CD4-positive, alpha-beta T cell treated with Interleukin-15 for 1 hour (primary cell): ENCODE data around the gene FAM228A.
"Not testable (repeated sequence)": the region's sequence is repeated elsewhere in the genome, so short reads cannot be mapped to it uniquely, and the experiment has no call there.

Experiments used
- DNase-seq: peaks from one replicate; pipeline ENCODE4 v3.0.0-alpha.2; 2020

Gene FAM228A

GRCh38 chr2:24191848-24192247 lies 17.0 kb downstream of the FAM228A start:
- DNase-seq: no peak

DNA sequence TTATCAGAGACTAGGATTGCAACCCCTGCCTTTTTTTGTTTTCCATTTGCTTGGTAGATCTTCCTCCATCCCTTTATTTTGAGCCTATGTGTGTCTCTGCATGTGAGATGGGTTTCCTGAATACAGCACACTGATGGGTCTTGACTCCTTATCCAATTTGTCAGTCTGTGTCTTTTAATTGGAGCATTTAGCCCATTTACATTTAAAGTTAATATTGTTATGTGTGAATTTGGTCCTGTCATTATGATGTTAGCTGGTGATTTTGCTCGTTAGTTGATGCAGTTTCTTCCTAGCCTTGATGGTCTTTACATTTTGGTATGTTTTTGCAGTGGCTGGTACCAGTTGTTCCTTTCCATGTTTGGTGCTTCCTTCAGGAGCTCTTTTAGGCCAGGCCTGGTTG lies 22.4 kb downstream of the FAM228A start:
- DNase-seq: not testable (repeated sequence)

DNA sequence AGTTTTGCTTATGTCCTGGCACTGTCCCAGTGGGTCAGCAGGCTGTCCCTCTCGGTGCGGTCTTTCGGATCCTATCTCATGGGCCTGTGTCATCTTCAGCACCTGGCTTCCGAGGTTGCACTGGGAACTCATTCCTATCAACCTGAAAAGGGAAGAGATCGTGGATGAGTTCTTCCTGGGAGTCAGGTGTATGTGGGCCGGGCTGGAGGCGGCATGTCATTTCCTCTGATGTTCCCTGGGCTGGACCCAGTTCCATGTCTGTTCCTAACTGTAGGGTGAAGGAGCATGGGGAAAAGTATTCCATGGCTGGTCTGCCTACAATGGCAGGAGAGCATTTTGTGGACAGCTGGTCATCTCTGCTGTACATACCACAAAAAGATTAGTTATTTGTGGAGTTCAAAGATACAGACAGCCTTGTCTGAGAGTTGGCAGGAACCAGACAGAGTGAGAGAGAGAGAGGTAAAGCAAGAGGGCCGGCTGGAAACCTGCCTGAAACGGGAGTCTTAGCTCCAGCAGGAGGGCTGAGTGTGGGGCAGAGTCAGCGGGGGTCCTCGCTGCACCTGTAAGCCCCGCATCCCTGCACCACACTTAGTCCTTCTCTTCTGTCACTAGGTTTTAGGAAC lies 25.2 kb downstream of the FAM228A start:
- DNase-seq: no peak

DNA sequence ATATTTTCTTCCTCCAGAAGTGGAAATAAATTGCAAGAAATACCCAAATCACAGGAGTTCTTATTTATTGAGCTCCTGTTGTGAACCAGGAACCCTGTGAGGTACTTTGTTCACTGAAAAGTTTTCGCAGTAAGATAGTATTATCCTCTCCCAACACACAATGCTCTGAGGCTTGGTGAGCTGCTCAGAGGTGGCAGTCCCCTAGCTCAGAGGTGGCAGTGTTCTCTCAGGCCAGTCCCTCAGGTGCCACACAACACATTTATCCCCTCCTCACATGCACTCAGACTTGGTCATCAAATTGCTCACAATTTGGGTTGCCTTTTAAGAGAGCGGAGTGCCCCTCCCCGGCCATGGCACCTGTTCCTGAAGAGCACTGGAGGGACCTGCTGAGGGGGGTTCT lies 25.9 kb downstream of the FAM228A start:
- no peak for DNase-seq

DNA sequence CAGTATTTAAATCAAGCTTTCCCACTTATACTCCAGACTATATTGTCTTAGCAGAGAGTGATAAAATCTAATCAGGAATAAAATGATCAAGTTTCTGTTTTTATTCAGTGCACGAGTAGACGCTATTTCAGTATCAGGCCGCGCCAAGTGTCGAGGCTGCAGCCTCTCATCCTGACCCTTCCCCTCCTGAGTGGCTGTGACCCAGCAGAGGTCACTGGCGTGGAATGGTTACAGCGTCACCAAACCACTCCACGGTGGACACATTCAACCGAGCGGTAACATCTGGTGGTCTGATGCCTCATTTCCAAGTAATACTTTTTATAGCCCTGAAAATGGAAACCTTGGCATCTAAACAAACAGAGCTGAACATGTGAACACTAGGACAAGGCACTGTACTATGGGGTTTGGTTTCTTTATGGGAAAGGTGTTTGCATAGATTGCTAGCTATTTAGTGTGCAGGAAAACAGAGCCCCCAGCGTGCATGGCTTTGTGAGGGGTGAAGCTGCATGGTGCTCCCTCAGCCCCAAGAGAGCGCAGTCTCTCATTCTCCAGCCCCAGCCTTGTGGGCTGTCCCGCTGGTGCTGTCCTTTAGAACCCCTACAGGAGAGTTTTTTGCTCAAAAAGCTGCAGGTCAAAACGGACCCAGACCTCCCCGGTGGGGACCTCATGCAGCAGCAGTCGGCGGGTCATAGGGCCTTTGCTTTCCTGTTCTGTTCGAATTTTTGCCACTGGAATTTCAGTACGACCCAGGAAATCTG lies 28.4 kb downstream of the FAM228A start:
- no peak for DNase-seq

DNA sequence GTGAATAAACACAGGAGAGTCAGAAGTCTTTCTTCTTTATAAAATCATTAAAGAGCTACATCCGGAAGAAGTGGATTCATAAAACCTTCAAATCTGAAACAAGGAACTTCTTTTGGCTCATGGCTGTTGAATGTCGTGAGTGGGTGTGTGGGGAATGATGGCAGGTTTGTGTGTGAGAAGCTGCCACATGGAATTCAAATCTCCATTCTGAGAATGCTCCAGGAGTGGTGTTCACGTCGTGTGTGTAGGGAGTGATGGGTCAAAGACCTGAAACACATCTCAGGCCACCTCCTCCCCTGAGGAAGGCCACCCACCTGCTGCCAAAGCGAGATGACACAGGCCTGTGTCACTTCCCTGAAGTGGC lies 28.9 kb downstream of the FAM228A start:
- no peak for DNase-seq

DNA sequence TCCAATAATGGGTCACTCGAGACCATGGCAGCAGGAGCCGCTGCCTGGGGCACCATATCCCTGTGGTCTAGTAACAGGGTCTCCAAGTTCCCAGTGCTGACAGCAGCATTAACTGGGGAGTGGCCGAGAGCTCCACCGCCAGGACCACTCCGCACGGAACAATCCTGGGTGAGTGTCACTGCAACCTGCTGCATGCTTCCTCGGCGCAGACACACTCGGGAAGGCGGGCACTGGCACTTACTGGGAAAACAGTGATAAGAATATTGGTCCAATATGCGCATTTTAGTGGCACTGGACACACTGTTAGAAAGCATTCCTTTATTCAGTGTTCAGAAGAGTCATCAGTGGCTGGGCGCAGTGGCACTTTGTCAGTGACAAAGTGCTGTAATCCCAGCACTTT lies 29.7 kb downstream of the FAM228A start:
- no peak for DNase-seq

DNA sequence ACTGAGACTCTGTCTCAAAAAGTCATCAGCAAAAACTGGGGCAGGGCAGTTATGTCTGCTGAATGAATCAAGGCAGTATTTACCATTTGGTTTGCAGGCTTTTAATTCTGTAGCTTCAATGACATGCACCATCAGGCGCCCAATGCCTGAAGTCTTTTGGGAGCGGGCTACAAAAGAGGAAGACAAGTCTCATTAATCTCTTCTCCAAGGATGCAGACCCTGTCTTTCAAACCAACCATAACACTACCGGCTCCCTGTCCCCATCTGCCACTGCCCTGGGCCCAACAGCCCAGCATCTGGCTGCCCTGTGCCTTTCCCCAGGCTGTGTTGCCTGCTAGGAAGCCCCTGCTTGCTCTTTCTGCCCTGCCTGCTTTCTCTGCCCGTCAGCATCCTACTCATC lies 30.3 kb downstream of the FAM228A start:
- no peak for DNase-seq

DNA sequence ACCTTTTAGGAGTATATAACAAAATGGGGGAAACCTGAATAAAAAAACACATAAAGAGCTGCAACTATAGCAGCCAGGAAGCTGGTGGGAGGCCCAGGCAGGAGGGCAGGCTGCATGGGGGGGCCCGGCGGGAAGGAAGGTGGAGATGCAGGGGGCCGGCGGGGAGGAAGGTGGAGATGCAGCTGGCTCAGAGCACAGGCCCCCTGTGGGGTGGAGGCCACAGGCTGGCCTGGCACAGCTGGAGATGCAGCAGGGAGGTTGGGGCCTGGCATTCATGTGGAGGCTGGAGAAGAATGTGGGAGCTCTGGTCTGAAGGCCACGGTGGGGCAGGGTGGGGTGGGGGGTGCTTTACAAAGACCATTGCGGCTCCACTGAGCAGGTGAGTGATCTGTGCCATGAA lies 31.4 kb downstream of the FAM228A start:
- no peak for DNase-seq

DNA sequence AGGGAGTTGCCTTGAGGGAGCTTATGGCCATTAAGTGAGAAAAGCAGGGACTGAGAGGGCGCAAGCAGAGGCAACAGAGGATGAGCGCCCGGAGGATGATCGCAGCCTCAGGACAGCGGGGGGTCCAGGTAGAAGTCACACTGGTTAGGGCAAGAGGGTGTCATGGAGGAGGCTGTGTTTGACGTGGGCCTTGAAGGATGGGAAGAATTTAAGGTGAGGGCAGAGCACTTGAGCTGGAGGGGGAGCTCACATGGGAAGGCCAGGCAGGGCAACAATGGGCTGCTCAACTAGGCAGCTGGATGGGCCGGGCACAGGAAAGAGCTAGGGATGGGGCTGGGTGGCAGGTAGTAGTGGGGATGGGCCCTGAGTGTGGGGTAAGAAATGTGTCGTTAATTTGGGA lies 31.9 kb downstream of the FAM228A start:
- DNase-seq: no peak

DNA sequence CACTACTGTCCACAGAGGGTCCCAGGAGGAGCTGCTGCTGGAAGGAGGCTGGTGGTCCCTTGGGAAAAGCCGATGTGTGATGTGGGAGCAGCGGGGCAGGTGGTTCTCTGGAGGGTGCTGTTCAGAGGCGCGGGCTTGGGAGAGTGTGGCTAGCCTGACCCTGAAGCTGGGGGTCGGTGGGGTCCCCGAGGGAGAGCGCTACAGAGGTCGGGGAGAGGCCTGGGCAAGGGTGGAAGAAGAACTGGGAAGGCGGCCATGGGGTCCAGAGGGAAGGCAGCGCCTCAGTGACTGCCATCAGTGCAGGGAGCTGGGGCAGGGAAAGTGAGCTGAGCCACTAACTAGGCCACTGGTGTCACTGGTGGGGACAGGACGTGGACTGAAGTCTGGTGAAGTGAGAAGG lies 32.5 kb downstream of the FAM228A start:
- no peak for DNase-seq

GRCh38 chr2:24208490-24208889 lies 33.6 kb downstream of the FAM228A start:
- no peak for DNase-seq

- DNase-seq: no peak
Observed at GRCh38 chr2:24209389-24210105, 34.7 kb downstream of the FAM228A start.

GRCh38 chr2:24210106-24210455 lies 35.2 kb downstream of the FAM228A start:
- DNase-seq: no peak

DNA sequence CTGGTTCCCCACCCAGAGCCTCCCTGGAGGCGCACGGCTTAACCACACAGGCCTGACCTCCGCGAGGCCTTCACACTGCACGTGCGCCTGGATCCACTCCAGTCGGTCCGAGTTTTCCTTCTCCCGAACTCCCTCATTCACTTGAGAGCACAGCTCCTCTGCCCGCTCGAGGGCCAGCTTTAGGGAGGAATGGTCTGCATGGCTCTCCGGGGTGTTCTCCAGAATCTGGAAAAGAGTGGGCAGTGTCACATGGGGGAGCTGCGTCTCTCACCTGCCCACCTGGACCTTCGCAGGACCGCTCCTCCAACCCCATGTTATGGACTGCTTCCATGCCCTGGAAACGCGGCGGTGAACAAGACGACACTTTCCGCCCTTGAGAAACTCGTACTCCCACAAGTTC lies 35.9 kb downstream of the FAM228A start:
- no peak for DNase-seq

DNA sequence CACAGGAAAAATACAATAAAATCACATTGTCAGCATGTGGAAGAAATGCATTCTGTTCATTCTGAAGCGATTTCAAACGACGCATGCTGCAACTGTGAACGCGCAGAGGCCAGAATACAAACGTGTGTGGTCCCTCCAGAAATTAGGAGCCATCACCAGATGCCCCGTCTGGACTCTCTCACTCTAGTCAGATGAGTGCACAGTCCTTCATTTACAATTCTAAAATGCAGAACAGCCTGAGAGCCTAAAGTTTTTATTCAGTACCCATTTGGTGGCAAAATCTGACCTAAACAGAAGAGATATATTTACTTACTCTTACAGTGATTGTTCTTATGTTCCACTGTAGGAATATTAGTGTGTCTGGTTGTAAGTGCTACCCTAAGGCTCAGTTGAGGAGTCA lies 36.6 kb downstream of the FAM228A start:
- DNase-seq: no peak

- DNase-seq: no peak
Observed at GRCh38 chr2:24214880-24215279, 40.0 kb downstream of the FAM228A start.

DNA sequence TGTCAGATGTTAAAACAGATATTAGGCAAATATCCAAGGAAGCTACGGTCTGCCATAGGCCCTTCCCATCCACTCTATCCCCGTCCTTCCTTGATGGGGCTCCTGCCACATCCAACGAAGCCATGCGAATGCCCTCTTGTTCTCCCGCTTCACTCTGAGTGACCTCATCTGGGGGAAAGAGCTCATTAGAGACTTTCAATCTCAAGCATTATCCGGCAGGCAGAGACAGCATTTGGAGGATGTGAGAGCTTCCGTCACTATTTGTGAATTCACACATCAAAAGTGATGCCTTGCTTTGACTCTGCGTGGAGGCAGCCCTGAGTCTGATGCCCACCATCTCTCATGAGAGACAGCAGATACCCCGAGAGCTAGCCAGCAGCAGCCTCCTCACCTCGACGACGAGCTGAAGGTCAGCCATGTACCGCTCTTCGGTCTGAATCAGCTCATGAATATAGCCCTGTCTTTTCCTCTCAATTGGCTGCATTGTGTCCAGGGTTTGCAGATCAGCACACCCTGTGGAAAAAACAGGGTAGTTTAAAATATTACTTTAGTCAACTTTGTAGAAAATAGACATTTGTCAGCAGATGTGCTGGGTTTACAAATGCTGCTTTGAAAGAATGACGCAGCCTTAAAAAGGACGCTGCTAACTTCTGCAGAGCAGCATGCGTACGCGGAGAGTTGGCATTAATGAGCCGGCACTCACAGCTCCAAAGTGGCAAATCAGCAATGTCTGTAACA lies 45.9 kb downstream of the FAM228A start:
- no peak for DNase-seq

DNA sequence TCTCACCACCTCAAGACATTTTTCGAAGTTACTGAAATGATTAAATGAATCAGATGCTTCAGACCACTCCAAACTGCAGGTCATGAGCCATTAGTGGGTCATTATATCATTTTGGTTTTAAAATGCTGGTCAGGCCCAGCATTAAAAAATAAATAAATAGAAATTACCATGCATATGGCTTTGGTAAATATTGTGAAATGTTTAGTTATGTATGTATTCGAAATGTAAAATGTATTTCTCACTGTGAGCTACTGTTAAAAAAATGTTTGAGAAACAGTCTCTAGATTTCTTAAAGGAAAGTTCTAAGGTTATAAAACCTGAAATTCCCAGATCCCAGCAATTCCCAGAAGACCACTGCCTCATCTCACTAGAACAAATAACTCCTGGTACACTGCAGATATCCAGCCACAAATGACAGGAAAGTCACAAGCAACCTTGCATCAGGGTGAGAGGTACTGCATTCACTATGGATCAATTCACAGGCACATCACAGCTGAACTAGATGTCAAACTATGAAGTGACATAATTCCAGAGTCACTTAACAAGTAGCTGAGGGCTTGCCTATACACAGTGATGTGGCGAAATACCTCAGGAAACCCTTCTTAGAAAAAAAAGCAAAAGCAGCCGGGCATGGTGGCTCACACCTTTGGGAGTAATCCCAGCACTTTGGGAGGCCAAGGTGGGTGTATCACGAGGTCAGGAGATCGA lies 46.6 kb downstream of the FAM228A start:
- no peak for DNase-seq

GRCh38 chr2:24222946-24223345 lies 48.1 kb downstream of the FAM228A start:
- no peak for DNase-seq

GRCh38 chr2:24225499-24226242 lies 50.8 kb downstream of the FAM228A start:
- no peak for DNase-seq

GRCh38 chr2:24228470-24228869 lies 53.6 kb downstream of the FAM228A start:
- no peak for DNase-seq
